CD4-positive, alpha-beta T cell (primary cell): ENCODE data around the gene SLC38A9. TPM values are rescaled to one million over a fixed set of nuclear protein-coding genes. Genes with fewer than 3 reads are reported as not detected.
"Not testable (repeated sequence)": the region's sequence is repeated elsewhere in the genome, so short reads cannot be mapped to it uniquely, and the experiment has no call there.

Source experiments
- ATAC-seq: fragments of 200-7000 bp; cut with Tn5 transposase; one replicate; pipeline ENCODE4 v1.10.0; 2022; ENCODE audit warnings: mild to moderate bottlenecking; ENCODE audit not compliant: poor library complexity
- CTCF ChIA-PET: fragments of 350-600 bp; sonication (Branson Sonifier 250); formaldehyde crosslinking; loops from one replicate; lab custom pipeline; 2021; ENCODE audit warnings: antibody characterized with exemption, inconsistent platforms; lab: Charles Lee
- POLR2A ChIA-PET: fragments of 350-600 bp; sonication (Branson Sonifier 250); formaldehyde crosslinking; loops from one replicate; lab custom pipeline; 2021; ENCODE audit warnings: antibody characterized with exemption, inconsistent platforms; lab: Charles Lee
- DNase-seq, 14 experiments: peaks; one replicate each; pipeline ENCODE4 v3.0.0-alpha.2; 2013 to 2020; ENCODE audit warnings: mixed read lengths in 2 of 14
- H3K27ac ChIP-seq, 2 donors: one replicate each; pipeline versions ENCODE4 v1.5.1 to v1.7.0; 2013; ENCODE audit warnings: low read length in 2 of 2, low read depth in 1 of 2, mild to moderate bottlenecking in 1 of 2
- H3K27me3 ChIP-seq, 2 experiments: 1 replicate in 1 of 2; 2 replicates in 1 of 2; pipeline versions ENCODE4 v1.6.1 to v1.7.0; 2013; ENCODE audit warnings: low read length in 2 of 2, control low read depth in 1 of 2, mild to moderate bottlenecking in 1 of 2, moderate library complexity in 1 of 2; ENCODE audit not compliant: insufficient read depth in 2 of 2, control insufficient read depth in 1 of 2
- H3K36me3 ChIP-seq: one replicate; pipeline ENCODE4 v1.6.1; 2013; ENCODE audit warnings: low read length, control low read depth; ENCODE audit not compliant: insufficient read depth
- H3K4me1 ChIP-seq: one replicate; pipeline ENCODE4 v1.6.1; 2013; ENCODE audit warnings: low read length, control low read depth; ENCODE audit not compliant: insufficient read depth
- H3K4me3 ChIP-seq: one replicate; pipeline ENCODE4 v1.5.1; 2013; ENCODE audit warnings: mild to moderate bottlenecking, low read length, moderate library complexity
- H3K9me3 ChIP-seq, 2 experiments: 1 replicate in 1 of 2; 2 replicates in 1 of 2; pipeline versions ENCODE4 v1.6.1 to v1.7.0; 2013; ENCODE audit warnings: low read length in 2 of 2, mild to moderate bottlenecking in 2 of 2, control low read depth in 1 of 2, moderate library complexity in 1 of 2; ENCODE audit not compliant: control insufficient read depth in 1 of 2, insufficient read depth in 1 of 2
- H3K27ac Mint-ChIP-seq: one replicate; pipeline ENCODE4 v1.8.0; 2020; ENCODE audit warnings: mixed read lengths
- H3K27me3 Mint-ChIP-seq: one replicate; pipeline ENCODE4 v1.8.0; 2021; ENCODE audit warnings: mixed read lengths
- H3K36me3 Mint-ChIP-seq: one replicate; pipeline ENCODE4 v1.8.0; 2021; ENCODE audit warnings: low read depth, mixed read lengths
- H3K4me1 Mint-ChIP-seq: one replicate; pipeline ENCODE4 v1.8.0; 2021; ENCODE audit warnings: low read depth, mixed read lengths
- H3K4me3 Mint-ChIP-seq: one replicate; pipeline ENCODE4 v1.8.0; 2020; ENCODE audit warnings: mild to moderate bottlenecking, mixed read lengths
- H3K9me3 Mint-ChIP-seq: one replicate; pipeline ENCODE4 v1.8.0; 2020; ENCODE audit warnings: mixed read lengths
- intact Hi-C, 2 experiments: fragments of 100-400 bp; cut with DNase I in 1 of 2; cut with micrococcal nuclease in 1 of 2; formaldehyde crosslinking; loops; one replicate each; pipeline versions ENCODE4 v1.15.1 to v1.9.0; 2023 to 2025; cut with DNase I, micrococcal nuclease
- total RNA-seq, 174 experiments: library from RNA in 2 of 174; stranded (reverse) in 2 of 174; gene quantifications; one replicate each; pipeline ENCODE4 v1.2.3 and lab custom pipeline; 2021 to 2026
- TF ChIP-seq, protein P1 (sequence below): fragments of 200-600 bp; IDR thresholded peaks from one replicate; pipeline ENCODE4 v1.8.0; 2022; ENCODE audit warnings: antibody characterized with exemption, mild to moderate bottlenecking

The SLC38A9 gene
- total RNA-seq, 2 experiments from 2014 or later: 10.0 to 10.3 TPM

DNA sequence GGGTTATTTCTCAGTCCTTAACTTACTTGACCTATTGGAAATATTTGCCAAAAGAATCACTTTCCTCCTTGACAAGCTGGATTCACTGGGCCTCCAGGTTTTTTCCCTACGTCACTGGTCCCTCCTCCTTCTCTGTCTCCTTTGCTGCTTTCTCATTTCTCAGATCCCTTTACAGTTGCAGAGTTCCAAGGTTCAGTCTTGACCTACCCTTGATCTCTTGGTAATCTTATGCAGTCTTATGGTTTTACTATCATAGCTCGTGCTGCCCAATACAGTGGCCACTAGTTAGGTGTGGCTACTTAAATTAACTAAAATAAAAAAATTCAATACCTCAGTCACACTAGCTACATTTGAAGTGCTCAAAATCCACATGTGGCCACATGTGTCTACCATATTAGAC lies 11.4 kb downstream of the SLC38A9 start:
- TF ChIP-seq, protein P1, sequence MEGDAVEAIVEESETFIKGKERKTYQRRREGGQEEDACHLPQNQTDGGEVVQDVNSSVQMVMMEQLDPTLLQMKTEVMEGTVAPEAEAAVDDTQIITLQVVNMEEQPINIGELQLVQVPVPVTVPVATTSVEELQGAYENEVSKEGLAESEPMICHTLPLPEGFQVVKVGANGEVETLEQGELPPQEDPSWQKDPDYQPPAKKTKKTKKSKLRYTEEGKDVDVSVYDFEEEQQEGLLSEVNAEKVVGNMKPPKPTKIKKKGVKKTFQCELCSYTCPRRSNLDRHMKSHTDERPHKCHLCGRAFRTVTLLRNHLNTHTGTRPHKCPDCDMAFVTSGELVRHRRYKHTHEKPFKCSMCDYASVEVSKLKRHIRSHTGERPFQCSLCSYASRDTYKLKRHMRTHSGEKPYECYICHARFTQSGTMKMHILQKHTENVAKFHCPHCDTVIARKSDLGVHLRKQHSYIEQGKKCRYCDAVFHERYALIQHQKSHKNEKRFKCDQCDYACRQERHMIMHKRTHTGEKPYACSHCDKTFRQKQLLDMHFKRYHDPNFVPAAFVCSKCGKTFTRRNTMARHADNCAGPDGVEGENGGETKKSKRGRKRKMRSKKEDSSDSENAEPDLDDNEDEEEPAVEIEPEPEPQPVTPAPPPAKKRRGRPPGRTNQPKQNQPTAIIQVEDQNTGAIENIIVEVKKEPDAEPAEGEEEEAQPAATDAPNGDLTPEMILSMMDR: no peak
- Histone ChIP-seq H3K4me3 (no peak overlapping the region), H3K27me3 (no peaks in the 10 kb centered on the region), H3K4me1 (no peaks in the 10 kb centered on the region), H3K36me3 (peaks cover 4% of the 10 kb centered on the region), H3K27ac (no peak overlapping the region), H3K9me3 (no peaks in the 10 kb centered on the region)
- Mint-ChIP-seq H3K4me3 (no peak overlapping the region), H3K27me3 (no peaks in the 10 kb centered on the region), H3K9me3 (no peaks in the 10 kb centered on the region), H3K4me1 (no peaks in the 10 kb centered on the region), H3K36me3 (peaks cover 29% of the 10 kb centered on the region), H3K27ac (no peak overlapping the region)
- no peak for ATAC-seq
- ChIA-PET CTCF (no interaction called here), POLR2A (no interaction called here)
- intact Hi-C loops: no loop called here
- DNase-seq: no peak

DNA sequence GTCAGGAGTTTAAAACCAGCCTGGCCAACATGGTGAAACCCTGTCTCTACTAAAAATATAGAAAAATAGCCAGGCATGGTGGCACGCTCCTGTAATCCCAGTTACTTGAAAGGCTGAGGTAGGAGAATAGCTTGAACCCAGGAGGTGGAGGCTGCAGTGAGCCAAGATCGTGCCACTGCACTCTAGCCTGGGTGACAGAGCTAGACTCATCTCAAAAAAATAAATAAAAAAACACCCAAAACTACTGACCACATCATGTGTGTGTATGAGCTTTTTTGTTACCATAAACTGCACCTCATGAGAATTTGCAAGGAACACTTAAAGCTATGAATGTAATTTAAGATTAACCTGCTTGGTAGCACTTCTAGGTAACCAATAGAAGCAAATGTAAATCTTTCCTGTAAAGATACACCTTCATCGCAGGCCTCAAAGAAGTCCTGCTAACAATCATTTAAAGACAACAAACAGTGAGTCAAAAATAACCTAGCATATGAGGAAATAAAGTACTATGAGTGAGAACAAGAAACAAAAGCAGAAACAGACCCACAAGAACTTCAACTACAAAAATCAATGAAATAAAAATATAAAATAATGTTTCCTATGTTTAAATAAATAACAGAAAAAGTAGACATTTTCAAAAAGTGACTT lies 13.0 kb downstream of the SLC38A9 start:
- Histone ChIP-seq H3K4me1 (no peaks in the 10 kb centered on the region), H3K4me3 (no peak overlapping the region), H3K27me3 (no peaks in the 10 kb centered on the region), H3K9me3 (no peaks in the 10 kb centered on the region), H3K36me3 (peaks cover 6% of the 10 kb centered on the region), H3K27ac (no peak overlapping the region)
- intact Hi-C loops: no loop called here
- DNase-seq (no peak), ATAC-seq (no peak)
- no peak overlapping the region for H3K4me3 Mint-ChIP-seq
- peaks cover 37% of the 10 kb centered on the region for H3K36me3 Mint-ChIP-seq
- ChIA-PET CTCF (no interaction called here), POLR2A (no interaction called here)
- H3K27ac Mint-ChIP-seq: no peak overlapping the region
- no peaks in the 10 kb centered on the region for H3K9me3 Mint-ChIP-seq
- H3K27me3 Mint-ChIP-seq: no peaks in the 10 kb centered on the region
- no peaks in the 10 kb centered on the region for H3K4me1 Mint-ChIP-seq
- TF ChIP-seq, protein P1: no peak

DNA sequence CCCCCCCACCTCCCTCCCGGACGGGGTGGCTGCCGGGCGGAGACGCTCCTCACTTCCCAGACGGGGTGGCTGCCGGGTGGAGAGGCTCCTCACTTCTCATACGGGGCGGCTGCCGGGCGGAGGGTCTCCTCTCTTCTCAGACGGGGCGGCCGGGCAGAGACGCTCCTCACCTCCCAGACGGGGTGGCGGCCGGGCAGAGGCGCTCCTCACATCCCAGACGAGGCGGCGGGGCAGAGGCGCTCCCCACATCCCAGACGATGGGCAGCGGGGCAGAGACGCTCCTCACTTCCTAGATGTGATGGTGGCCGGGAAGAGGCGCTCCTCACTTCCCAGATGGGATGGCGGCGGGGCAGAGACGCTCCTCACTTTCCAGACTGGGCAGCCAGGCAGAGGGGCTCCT lies 15.4 kb downstream of the SLC38A9 start:
- intact Hi-C loops, H3K27ac Mint-ChIP-seq, H3K4me3 Mint-ChIP-seq, H3K27me3 Mint-ChIP-seq, H3K4me1 ChIP-seq, DNase-seq, H3K9me3 Mint-ChIP-seq, H3K4me1 Mint-ChIP-seq, H3K4me3 ChIP-seq, CTCF ChIA-PET, POLR2A ChIA-PET, H3K9me3 ChIP-seq, H3K27ac ChIP-seq, H3K36me3 ChIP-seq, ATAC-seq, H3K27me3 ChIP-seq: not testable (repeated sequence)
- peaks cover 34% of the 10 kb centered on the region for H3K36me3 Mint-ChIP-seq
